Embryonic facial prominence (tissue), 1 donor: ENCODE results near the gene ZNF692.

Experiments used
- DNase-seq: peaks from one replicate; pipeline ENCODE4 v3.0.0-alpha.2; 2016; ENCODE audit errors: extremely low spot score

ZNF692 gene

GRCh38 chr1:248825136-248825535 is 33.7 kb downstream of the ZNF692 start:
- DNase-seq = no peak

GRCh38 chr1:248824701-248825100 is 34.2 kb downstream of the ZNF692 start:
- no peak for DNase-seq

GRCh38 chr1:248824301-248824700 is 34.6 kb downstream of the ZNF692 start:
- DNase-seq = no peak

- DNase-seq = no peak
These were observed 35.3 kb downstream of the ZNF692 start for GRCh38 chr1:248823517-248824001.

GRCh38 chr1:248822148-248823032 is 36.5 kb downstream of the ZNF692 start:
- DNase-seq = no peak

- no peak for DNase-seq
These were observed 37.2 kb downstream of the ZNF692 start for GRCh38 chr1:248821641-248822040.

GRCh38 chr1:248821101-248821500 is 37.8 kb downstream of the ZNF692 start:
- no peak for DNase-seq

GRCh38 chr1:248820041-248820585 is 38.8 kb downstream of the ZNF692 start:
- DNase-seq = no peak

GRCh38 chr1:248818505-248819374 is 40.1 kb downstream of the ZNF692 start:
- DNase-seq = no peak

- DNase-seq = no peak
These were observed 41.8 kb downstream of the ZNF692 start for GRCh38 chr1:248817065-248817464.

GRCh38 chr1:248816042-248816851 is 42.6 kb downstream of the ZNF692 start:
- DNase-seq = no peak

- DNase-seq = no peak
These were observed 43.4 kb downstream of the ZNF692 start for GRCh38 chr1:248815407-248816034.

GRCh38 chr1:248814351-248814750 is 44.5 kb downstream of the ZNF692 start:
- DNase-seq = no peak

- DNase-seq = no peak
These were observed 45.3 kb downstream of the ZNF692 start for GRCh38 chr1:248813546-248813945.

GRCh38 chr1:248812736-248813425 is 46.0 kb downstream of the ZNF692 start:
- DNase-seq = no peak

GRCh38 chr1:248811514-248812490 is 47.1 kb downstream of the ZNF692 start:
- no peak for DNase-seq

GRCh38 chr1:248810727-248811513 is 48.0 kb downstream of the ZNF692 start:
- DNase-seq = no peak
